HG03571 (cell line): ENCODE results near the gene ARHGAP27.

Experiments used
- ATAC-seq: cut with Tn5 transposase; IDR thresholded peaks from one replicate; pipeline ENCODE4 v1.9.1; 2021; ENCODE audit not compliant: unreplicated experiment

The ARHGAP27 gene

DNA sequence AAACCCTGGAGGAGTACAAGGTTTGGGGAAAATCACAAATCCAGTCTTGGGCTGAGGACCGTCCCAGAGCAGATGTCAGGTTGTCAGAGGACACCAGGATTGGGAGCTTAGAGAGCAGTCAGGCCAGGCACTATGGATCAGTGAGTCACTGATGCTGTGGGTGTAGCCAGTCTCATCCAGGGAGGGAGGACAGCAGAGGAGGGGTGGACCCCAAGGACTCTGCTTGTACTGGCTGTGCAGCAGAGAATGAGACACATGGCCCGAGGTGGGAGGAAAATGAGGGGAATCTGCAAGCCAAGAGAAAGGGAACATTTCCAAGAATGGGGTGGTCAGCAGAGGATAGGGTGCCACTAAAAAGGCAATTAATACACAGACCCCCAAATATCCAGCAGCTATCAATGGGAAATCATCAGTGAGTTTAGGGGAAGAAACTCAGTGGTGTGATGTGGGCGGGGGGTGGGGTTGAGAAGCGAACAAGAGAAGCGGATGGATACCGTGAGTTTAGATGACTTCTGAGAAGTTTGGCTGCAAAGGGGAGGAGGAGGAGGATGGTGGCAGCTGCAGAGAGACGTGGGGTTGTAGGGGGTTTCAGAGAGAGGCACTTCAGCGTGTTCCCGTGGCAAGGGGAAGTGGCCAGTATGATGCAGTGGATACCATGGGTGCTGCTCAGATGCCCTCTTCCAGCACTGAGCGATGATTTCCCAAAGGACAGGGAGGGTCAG, 43.9 kb downstream of the ARHGAP27 start:
- ATAC-seq: no peak

DNA sequence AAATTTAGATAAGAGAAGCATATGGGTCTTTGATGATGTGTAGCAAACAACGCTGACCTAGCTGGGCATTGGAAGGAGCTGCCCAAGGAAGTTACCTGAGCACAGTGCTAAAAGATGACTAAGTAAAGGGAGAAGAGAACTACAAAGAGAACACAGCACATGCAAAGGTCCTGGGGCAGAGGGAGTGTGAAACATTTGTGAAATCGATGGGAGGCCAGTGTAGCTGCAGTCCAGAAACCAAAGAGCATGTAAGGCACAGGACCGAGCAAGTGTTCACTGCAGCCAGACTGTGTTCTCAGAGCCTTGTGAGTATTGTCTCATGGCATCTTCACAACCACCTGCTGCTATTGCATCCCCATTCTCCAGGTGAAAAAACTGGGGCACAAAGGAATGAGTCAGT, 44.9 kb downstream of the ARHGAP27 start:
- ATAC-seq: no peak

DNA sequence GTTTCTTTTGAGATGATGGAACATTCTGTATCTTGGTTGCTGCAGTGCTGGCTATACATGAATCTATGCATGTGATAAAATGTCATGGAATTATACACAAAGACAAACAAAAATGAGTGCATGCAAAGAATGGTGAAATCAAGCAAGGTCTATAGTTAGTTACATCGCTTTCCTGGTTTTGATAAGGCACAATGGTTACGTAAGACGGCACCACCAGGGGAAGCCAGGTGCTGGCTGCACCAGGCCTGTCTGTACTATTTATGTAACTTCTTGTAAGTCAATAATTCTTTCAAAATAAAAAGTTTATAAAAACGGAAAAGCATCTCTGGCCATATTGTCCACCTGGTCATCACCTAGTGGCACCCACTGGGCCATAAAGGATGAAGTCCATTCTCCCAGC, 46.5 kb downstream of the ARHGAP27 start:
- ATAC-seq: no peak

DNA sequence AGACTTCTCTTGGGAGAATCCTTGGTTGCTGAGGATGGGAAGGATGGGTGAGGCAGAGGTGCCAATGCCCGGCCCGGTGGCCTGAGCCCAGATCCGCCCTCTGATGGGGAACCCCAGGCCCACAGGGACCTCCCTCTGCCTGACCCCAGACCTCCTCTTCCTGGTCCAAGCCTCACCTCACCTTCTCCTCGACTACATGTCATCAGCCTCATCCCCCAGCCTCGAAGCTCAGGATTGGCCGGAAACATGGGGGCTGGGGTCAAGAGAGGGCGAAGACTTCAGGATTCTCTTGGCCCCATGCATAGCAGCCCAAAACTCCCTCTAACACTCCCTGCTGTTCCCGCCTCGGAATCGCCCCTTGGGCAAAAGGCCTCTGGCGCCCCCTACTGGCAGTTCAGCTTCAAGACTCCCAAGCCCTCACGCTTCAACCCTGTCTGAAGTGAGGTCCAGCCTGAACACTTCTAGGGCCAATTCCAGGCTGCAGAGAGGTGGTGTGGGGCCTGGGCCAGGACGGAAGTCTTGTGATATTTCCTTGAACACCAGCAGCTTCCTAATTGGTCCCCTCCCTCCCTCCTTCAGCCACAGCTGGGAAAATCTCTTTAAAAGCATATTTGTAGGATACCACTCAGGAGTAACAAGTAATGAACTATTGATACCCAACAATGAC, 47.2 kb downstream of the ARHGAP27 start:
- no peak for ATAC-seq

DNA sequence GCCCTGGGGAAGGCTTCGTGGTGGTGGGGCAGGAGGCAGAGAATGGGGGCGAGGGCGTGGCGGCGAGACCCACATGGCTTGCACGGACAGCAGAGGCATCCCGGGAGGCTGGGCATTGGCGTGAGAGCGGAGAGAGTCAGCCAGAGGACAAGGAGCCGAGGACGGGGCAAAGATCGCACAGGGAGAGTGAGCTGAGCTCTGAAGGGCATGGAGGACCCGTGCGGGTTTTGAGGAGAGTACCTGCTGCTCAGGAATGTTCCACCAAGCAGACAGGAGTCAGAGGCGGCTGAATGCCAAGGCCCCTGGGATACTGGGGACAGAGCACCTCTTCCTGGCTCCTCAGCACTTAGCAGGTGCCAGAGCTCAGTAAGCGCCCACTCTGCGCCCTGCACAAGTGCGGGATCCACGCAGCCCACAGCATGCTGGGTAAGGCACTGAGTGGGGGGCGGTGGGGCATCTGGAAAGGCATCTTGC, 47.8 kb downstream of the ARHGAP27 start:
- ATAC-seq: no peak

DNA sequence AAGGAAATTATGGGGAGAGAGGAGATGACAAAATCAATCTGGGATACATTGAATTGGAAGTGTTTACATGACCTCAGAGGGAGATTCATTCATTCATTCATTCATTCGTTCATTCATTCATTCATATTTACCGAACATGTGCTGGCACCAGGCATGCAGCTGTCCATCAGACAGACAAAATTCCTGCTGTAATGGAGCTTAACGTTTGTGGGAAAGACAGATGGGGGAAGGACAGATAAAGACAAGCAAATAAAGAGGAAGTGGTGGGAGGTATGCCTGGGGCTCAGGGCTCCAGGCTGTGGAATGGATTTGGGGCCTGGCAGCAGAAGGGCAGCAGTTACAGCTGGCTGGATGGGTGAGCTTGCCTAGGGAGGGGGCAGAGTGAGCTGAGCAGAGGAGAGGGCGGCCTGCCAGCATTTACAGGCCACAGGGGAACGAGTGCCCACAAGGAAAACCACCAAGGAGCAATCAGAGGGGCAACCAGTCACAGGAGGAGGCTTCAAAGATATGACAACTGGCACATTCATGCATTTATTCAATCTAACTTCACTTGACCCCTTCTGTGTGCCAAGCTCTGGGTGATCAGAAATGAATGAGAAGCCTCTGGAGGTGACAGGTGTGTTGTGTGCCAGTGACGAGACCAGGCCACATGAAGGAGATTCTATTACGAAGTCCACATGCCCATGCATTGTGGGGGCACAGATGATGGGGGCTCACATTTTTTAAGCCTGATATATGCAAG, 48.5 kb downstream of the ARHGAP27 start:
- no peak for ATAC-seq

DNA sequence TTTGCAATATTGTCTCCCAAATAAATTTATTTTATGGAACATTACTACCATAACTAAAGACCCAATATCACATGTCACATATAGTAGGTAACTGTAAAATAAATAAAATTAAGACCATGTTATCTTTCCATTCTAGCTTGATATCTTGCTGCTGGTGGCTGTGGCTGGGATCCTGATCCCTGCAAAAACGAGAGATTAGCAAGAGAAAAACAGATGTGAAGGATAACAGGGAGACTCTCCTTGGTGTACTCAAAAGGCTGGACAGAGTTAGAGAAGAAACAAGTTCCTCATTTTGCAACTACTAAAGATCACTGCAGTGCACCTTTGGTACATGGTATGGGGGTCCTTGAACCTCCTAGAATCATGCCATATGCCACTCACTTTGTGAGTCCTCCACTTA, 49.7 kb downstream of the ARHGAP27 start:
- no peak for ATAC-seq

DNA sequence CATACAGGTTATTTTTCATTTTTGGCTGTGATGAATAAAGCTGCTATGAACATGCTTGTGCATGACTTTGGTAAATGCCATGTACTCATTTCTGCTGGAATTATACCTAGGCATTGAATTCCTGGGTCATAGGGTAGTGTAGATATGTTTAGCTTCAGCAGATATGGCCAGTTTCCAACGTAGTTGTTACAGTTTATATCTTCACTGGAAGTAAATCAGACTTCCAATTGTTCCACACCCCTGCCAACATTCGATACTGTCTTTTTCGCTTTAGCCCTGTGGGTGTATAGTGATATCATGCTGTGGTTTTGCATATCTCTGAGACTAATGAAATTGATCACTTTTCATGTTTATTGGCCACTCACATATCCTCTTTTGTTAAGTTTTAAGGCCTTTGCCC, 50.4 kb downstream of the ARHGAP27 start:
- no peak for ATAC-seq

DNA sequence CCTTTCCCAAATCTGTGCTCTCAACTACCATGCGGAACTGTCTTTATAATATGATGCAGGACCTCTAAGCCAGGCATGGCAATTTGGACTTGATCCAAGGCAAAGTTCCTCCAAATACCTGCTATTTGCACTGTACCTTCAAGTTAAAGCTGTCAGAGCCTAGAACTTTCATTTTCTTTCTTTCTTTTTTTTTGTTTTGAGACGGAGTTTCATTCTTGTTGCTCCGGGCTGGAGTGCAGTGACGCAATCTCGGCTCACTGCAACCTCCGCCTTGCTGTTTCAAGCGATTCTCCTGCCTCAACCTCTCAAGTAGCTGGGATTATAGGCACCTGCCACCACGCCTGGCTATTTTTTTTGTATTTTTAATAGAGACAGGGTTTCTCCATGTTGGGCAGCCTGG, 51.7 kb downstream of the ARHGAP27 start:
- ATAC-seq: no peak

DNA sequence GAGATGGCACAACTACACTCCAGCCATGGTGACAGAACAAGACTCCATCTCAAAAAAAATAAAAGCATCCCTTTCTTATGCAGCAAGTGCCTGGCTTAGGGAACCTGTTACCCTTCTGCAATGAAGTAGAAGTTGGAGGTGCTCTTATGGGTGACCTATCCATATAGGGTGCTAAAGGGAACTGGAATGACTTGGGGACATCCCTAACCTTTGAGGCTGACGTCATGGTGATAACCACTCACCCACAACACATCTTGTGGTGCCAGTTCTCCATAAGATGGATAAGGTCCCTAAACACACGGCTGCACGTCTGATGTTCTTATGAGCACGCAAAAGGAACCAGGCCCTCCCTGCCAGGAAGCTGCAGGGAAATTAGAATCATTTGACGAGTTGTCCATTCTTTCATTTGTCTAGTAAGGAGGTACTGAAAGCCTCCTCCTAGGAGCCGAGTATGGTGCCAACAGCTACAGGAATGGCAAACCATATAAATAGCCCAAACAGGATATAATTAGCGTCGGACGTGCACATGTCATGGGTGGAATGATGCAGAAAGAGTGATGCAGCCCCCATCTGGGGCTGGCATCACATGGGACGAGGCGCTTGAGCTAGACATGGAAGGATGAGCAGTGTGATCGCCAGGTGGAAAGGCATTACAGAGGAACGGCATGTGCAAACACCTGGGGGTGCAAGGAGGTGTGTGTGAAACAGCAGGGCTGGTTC, 52.5 kb downstream of the ARHGAP27 start:
- ATAC-seq: no peak

DNA sequence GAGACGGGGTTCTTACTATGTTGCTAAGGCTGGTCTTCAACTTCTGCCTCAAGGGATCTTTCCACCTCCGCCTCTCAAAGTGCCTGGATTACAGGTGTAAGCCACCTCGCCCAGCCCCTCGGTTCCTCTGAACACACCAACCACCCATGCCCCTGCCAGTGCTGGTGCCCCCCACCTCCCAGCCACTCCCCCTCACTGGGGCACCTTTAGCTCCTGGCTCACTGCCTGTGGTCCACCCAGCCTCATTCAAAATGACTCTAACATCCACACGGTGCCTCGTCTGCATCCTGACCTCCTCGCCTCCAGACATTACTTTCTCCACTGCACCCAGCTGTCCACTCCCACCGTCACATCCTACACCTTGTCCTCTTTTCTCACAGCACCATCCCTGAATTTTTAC, 55.3 kb downstream of the ARHGAP27 start:
- no peak for ATAC-seq

DNA sequence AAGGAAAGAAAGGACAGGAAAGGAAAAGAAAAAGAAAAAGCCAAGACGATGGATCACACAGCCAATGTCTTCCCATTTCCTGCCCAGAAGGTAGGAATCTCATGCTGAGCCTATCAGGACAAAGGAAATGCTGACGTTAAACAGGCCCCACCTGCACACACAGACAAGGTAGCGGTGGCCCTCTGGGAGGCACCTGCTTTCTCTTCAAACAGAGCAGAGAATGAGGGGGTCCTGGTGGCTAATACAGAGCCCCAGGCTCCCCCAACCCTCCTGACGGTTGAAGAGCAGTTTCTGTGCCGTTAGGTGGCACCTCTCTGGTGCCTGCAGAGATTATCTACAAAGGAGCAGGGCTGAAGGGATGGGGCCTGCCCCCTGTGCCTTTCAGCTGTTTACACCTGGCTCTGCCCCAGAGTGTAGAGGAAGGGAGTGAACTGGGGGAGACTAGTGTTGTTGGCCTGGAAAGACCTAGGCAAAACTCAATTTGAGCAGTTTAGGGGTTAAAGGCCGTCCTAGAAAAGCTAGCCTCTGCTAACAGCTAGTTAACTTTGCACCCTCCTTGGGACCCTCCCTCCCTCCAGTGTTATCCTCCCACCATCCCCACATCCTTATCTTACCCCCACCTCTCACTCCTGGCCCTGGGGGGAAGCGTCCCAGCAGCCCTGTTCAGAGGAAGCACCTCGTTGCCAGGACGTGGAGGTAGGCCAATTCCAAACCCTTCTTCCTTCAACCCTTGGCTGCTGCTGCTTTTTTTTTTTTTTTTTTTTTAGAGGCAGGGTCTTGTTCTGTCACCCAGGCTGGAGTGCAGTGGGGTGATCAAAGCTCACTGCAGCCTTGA, 56.3 kb downstream of the ARHGAP27 start:
- no peak for ATAC-seq

DNA sequence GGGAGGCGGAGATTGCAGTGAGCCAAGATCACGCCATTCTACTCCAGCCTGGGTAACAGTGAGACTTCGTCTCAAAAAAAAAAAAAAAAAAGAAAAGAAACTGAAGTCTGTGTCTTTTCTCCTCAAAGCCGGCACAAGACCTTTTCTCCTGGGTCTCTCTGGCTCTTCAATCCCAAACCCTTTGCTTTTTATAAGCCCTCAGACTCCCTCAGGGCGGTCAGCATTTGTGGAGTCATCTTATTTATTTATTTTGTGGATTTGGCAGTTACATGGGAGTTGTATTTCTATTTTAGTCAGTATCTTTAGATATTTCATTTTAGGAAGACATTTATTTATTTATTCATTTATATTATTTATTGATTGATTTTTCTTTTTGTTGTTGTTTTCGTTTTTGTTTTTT, 58.2 kb downstream of the ARHGAP27 start:
- ATAC-seq: no peak

DNA sequence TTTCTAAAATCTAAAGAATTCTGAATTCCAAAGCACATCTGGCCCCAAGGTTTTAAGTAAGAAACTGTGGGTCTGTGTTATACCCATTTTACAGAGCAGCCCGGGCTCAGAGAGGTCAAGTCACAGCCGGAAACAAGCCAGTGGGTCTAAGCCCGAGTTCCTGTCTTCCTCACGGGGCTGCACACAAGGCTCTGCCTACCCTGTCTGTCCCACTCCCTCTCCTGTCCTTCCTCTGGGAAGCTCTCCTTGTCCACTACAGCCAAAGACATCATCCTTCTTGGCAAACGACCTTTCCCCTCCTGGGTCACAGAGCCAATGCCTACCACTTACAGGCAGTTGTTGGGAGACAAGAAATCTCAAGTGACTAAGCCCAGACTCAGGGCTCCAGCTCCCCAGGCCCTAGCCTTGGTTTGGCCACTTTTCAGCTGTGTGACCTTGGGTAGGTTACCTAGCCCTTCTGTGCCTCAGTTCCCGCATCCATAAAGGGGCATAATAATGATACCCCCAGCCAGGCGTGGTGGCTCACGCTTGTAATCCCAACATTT, 60.3 kb downstream of the ARHGAP27 start:
- ATAC-seq: no peak

DNA sequence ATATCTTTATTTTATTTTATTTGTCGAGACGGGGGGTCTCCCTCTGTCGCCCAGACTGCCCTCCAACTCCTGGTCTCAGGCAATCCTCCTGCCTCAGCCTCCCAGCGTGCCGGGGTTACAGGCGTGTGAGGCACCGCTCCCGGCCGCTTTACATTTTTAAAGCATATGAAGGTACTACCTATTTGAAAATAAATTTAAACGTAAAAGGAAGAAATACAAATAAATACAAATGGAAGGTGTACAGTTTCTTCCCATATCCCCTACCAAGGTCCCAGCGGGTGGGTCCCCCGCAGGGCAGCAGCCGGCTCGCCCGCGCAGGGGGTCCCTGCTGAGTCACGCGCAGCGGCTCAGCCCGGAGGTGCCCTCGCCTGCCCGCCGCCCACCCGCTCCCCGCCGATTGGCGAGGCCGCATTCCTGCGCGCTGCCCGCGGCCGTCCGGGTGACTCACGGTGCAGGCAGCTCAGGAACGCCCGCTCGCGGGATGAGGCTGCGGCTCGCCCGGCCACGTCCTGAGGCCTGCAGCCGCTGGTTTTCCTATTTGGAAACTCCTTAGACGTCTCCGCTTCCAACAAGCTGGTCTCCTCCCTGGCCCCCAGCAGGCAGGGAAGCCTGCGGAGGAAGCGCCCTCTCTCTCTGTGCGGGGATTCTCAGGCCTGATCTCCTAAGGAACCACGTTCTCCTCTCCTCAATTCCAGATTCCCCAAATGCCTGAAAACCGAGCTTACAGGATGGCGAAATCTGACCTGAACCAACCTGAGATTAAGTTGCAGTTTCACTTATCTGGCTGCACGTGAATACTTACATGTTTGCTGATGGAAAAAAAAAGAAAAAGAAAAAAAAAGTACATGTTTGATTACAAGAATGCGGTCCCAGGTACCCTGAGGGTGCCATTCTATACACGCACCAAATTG, 61.0 kb downstream of the ARHGAP27 start:
- no peak for ATAC-seq

DNA sequence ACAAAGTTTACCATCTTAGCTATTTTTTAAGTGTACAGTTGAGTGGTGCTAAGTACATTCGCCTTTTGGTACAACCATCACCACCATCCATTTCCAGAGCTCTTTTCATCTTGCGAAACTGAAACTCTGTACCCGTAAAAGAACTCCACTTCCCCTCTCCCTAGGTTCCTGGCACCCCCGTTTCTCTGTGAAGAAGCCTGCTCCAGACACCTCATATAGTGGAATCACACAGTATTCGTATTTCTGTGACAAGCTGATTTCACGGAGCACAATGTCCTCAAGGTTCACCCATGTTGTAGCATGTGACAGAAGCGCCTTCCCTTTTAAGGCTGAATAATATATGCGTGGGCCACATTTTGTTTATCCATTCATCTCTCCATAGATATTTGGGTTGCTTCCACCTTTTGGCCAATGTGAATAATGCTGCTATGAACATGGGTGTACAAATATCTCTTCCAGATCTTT, 61.7 kb downstream of the ARHGAP27 start:
- ATAC-seq: no peak

DNA sequence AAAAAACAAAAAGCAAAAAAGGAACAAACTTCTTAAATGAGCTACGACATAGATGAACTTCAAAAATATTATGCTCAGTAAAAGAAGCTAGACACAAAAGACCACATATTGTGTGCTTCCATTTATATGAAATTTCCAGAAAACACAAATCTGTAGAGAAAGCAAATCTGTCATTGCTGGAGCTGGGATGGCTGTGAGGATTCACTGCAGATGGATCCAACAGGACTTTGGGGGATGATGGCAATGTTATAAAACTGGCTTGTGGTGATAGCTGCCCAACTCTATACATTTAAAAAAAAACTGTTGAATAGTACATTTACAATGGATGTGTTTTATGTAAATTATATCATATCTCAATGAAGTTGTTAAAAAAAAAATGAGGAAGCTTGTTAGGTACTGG, 63.2 kb downstream of the ARHGAP27 start:
- ATAC-seq: no peak

DNA sequence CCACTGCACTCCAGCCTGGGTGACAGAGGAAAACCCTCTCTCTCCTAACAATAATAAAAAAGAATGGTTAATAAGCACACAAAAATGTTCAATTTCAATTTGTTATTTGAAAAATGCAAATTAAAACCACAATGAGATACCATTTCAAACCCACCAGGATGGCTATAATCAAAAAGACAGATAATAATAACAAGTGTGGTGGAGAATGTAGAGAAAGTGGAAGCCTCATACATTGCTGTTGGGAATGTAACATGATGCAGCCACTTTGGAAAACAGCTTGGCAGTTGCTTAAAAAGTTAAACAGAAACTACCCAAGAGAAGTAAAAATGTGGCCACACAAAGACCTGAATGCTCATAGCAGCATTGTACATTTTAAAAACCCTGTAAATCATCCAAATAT, 64.0 kb downstream of the ARHGAP27 start:
- no peak for ATAC-seq

DNA sequence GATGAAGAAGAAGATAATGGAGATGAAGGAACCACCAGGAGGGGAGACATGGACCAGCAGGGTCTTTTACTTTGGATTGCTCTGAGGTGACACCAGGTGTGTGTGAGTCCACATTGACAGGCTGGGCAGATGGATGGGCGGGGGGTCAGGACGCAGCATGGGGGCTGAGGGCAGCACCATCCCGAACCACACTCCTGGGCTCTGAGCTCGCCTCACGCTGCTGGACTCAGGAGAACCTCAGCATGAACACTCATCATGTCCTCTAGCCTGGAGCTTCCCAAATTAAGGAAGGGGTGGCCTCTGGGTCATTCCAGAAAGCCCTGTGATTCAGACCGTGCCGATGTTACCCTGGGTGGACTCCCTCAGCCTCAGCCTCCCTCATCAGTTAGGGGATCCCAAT, 65.5 kb downstream of the ARHGAP27 start:
- no peak for ATAC-seq
